Calu3 (cell line): ENCODE measurements around the gene CCT3. TPM values are rescaled to one million over a fixed set of nuclear protein-coding genes. Genes with fewer than 3 reads are reported as not detected.

ENCODE experiments used
- BruUV-seq: library from RNA; stranded (reverse); fragments of 400-500 nt; replicated peaks from 2 replicates; lab custom pipeline; 2021; lab: Mats Ljungman, UMichigan
- CTCF ChIA-PET: fragments of 300-600 bp; sonication (Branson Sonifier 250); formaldehyde crosslinking; loops from one replicate; lab custom pipeline; 2022; ENCODE audit warnings: antibody characterized with exemption; lab: Charles Lee
- DNase-seq: peaks from one replicate; pipeline ENCODE4 v3.0.0; 2022
- H3K27ac Mint-ChIP-seq: one replicate; pipeline ENCODE4 v1.8.0; 2022; ENCODE audit warnings: mixed read lengths; ENCODE audit not compliant: unreplicated experiment
- H3K27me3 Mint-ChIP-seq: one replicate; pipeline ENCODE4 v1.8.0; 2022; ENCODE audit warnings: mixed read lengths; ENCODE audit not compliant: unreplicated experiment
- H3K36me3 Mint-ChIP-seq: one replicate; pipeline ENCODE4 v1.8.0; 2022; ENCODE audit warnings: mild to moderate bottlenecking, moderate library complexity, mixed read lengths; ENCODE audit not compliant: insufficient read depth, unreplicated experiment
- H3K4me1 Mint-ChIP-seq: one replicate; pipeline ENCODE4 v1.8.0; 2022; ENCODE audit warnings: mild to moderate bottlenecking, low read depth, mixed read lengths; ENCODE audit not compliant: unreplicated experiment
- H3K4me3 Mint-ChIP-seq: one replicate; pipeline ENCODE4 v1.8.0; 2022; ENCODE audit warnings: mild to moderate bottlenecking, low read depth, moderate library complexity, mixed read lengths; ENCODE audit not compliant: unreplicated experiment
- H3K9me3 Mint-ChIP-seq: one replicate; pipeline ENCODE4 v1.8.0; 2022; ENCODE audit warnings: low read depth, mixed read lengths; ENCODE audit not compliant: unreplicated experiment
- CTCF ChIP-seq: fragments of 200-600 bp; IDR thresholded peaks from one replicate; pipeline ENCODE4 v1.8.0; 2022; ENCODE audit warnings: antibody characterized with exemption; ENCODE audit not compliant: unreplicated experiment
- intact Hi-C: fragments of 100-400 bp; cut with micrococcal nuclease; formaldehyde crosslinking; loops from one replicate; pipeline ENCODE4 v1.10.0; 2022; ENCODE audit not compliant: unreplicated experiment
- total RNA-seq: library from RNA; stranded (reverse); gene quantifications from 2 replicates; pipeline ENCODE4 v1.2.3, GENCODE V29; 2022

CCT3 gene
- total RNA-seq, 1 experiment from 2014 or later, result 598 TPM

GRCh38 chr1:156281281-156281680, 56.8 kb downstream of the CCT3 start:
- no peak for TF ChIP-seq CTCF
- BruUV-seq, result no TSS peak
- H3K27ac Mint-ChIP-seq, result peak overlapping the region; percentile 78
- peaks cover 19% of the 10 kb centered on the region for H3K4me1 Mint-ChIP-seq
- intact Hi-C loops, result loop anchor here (5.0 kb wide), 2 partner anchors 56 to 221 kb away; partner anchors contain the start of genes CCT3, MEF2D and TSACC
- H3K27me3 Mint-ChIP-seq, result no peaks in the 10 kb centered on the region
- CTCF ChIA-PET, result interaction anchor here (2.0 to 2.2 kb wide), 2 partner anchors 104 to 135 kb away, joined by 6 to 8 read pairs; no protein-coding TSS in a partner anchor
- peak overlapping the region; percentile 72 for H3K4me3 Mint-ChIP-seq
- DNase-seq, result peak; percentile 38
- H3K36me3 Mint-ChIP-seq, result peaks cover 60% of the 10 kb centered on the region
- no peaks in the 10 kb centered on the region for H3K9me3 Mint-ChIP-seq

- H3K36me3 Mint-ChIP-seq, result peaks cover 72% of the 10 kb centered on the region
- no peak overlapping the region for H3K4me3 Mint-ChIP-seq
- intact Hi-C loops, result loop anchor here (5.0 kb wide), 2 partner anchors 57 to 222 kb away; partner anchors contain the start of genes CCT3, MEF2D and TSACC
- no peaks in the 10 kb centered on the region for H3K9me3 Mint-ChIP-seq
- no peak for TF ChIP-seq CTCF
- H3K27me3 Mint-ChIP-seq, result no peaks in the 10 kb centered on the region
- CTCF ChIA-PET, result interaction anchor here (0.6 to 0.7 kb wide), 2 partner anchors 16 to 241 kb away, joined by 3 read pairs; no protein-coding TSS in a partner anchor
- DNase-seq, result no peak
- peaks cover 14% of the 10 kb centered on the region for H3K4me1 Mint-ChIP-seq
- no TSS peak for BruUV-seq
- no peak overlapping the region for H3K27ac Mint-ChIP-seq
These were observed 58.3 kb downstream of the CCT3 start for GRCh38 chr1:156279837-156280236.

- DNase-seq, result no peak
These were observed 61.1 kb downstream of the CCT3 start for GRCh38 chr1:156276966-156277381.

GRCh38 chr1:156276532-156276931, 61.6 kb downstream of the CCT3 start:
- Mint-ChIP-seq H3K36me3 (peaks cover 74% of the 10 kb centered on the region), H3K27ac (no peak overlapping the region), H3K27me3 (no peaks in the 10 kb centered on the region), H3K4me1 (no peaks in the 10 kb centered on the region), H3K4me3 (no peak overlapping the region), H3K9me3 (no peaks in the 10 kb centered on the region)
- CTCF ChIA-PET, result no interaction called here
- intact Hi-C loops, result no loop called here
- no TSS peak for BruUV-seq
- no peak for DNase-seq
- TF ChIP-seq CTCF, result no peak

More at GRCh38 chr1:156276966-156277381, 61.1 kb downstream of the CCT3 start:
- no peaks in the 10 kb centered on the region for H3K4me1 Mint-ChIP-seq
- no peak overlapping the region for H3K4me3 Mint-ChIP-seq
- no TSS peak for BruUV-seq
- intact Hi-C loops, result no loop called here
- H3K27me3 Mint-ChIP-seq, result no peaks in the 10 kb centered on the region
- no peaks in the 10 kb centered on the region for H3K9me3 Mint-ChIP-seq
- peaks cover 74% of the 10 kb centered on the region for H3K36me3 Mint-ChIP-seq
- TF ChIP-seq CTCF, result no peak
- CTCF ChIA-PET, result no interaction called here
- no peak overlapping the region for H3K27ac Mint-ChIP-seq
